ENCODE measurements around the gene USP37.
"Not testable (repeated sequence)": the region's sequence is repeated elsewhere in the genome, so short reads cannot be mapped to it uniquely, and the experiment has no call there.

Gene USP37

DNA sequence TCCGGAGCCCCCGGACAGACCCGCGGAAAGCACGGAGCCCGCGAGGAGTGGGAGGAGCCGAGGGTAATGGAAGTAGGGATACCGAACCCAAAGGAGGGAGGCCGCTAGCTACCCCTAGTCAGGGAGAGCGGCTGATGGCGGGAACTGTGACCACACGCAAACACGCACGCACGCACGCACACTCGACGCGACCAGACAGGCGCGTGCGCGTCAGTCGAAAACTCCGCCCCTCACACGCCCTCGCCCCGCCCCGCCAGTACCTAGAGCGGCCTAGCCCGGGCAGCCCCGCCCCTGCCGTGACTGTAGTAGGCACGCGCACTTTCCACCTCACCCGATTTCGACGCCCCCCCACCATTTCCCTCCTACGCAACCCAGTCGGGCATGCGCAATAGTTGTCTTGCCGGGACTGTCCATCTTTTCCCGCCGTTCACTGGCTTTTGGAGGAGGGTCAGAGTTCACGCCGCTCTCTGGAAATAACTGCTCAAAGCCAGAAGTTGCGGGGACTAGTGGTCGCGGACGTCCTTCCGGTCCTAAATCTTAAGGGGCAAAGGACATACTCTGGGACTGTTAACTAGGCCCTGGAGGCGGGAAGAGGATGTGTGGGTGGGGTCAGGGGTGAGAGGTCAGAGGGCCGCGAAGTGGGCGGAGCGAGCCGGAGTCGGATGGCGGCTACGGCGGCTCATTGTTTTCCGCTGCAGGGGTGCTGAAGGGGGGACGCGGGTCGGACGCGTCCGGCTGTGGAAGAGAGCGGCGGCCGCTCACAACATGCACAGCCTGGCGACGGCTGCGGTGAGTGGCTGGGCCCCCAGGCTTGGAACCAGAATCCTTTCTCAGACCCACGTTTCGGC lies at the start of gene USP37, which contains the start of gene CNOT9:
Gene USP37, minus strand, starts transcription at position 162 of the 848 bp plus-strand sequence. CDS start 9,698 bp downstream, outside the sequence.
Gene CNOT9, plus strand, starts transcription at position 650 of the 848 bp plus-strand sequence. Its CDS starts 116 bp downstream, at position 766.
- peak; percentile 100 for DNase-seq

DNA sequence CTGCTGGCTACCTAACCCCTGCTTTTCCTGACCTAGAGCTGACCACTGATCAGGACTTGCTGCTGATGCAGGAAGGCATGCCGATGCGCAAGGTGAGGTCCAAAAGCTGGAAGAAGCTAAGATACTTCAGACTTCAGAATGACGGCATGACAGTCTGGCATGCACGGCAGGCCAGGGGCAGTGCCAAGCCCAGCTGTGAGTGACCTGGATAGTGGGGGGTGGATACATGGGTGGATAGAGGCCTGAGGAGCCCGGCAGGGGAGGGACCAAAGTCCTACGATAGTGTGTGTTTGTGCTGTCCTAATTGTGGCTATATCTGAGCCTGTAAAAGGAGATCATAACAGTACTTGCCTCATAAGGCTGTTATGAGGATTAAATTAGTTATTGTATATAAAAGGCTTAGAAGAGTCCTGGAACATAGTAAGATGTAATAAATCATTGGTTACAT lies 47.7 kb upstream of the USP37 start:
- no peak for DNase-seq

- no peak for DNase-seq
These were observed 39.4 kb upstream of the USP37 start, which contains the start of gene PLCD4 for GRCh38 chr2:218607436-218608115. Gene PLCD4, plus strand, starts transcription at chr2:218607899. Its CDS starts 7,841 bp downstream, at chr2:218615740.

DNA sequence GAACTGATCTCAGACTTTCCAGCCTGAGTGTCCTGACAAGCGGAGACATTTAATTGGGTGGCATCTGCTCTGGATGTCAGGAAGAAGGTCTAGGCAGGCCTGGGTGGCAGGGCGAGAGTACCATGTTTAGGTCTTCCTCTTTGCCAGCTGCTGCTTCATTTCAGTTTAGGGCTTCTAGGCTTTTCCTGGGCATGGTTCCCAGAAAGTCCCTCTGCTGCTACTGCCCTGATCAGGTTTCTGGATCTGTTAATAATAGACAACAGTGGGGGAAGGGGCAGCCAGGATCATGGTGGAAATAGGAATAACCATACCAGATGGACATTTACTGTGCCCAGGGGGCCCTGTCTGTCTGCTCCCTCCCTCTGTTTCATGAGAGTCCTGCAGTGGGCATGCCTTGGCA lies 37.3 kb upstream of the USP37 start:
- no peak for DNase-seq

GRCh38 chr2:218585541-218585940 lies 17.4 kb upstream of the USP37 start:
- no peak for DNase-seq

DNA sequence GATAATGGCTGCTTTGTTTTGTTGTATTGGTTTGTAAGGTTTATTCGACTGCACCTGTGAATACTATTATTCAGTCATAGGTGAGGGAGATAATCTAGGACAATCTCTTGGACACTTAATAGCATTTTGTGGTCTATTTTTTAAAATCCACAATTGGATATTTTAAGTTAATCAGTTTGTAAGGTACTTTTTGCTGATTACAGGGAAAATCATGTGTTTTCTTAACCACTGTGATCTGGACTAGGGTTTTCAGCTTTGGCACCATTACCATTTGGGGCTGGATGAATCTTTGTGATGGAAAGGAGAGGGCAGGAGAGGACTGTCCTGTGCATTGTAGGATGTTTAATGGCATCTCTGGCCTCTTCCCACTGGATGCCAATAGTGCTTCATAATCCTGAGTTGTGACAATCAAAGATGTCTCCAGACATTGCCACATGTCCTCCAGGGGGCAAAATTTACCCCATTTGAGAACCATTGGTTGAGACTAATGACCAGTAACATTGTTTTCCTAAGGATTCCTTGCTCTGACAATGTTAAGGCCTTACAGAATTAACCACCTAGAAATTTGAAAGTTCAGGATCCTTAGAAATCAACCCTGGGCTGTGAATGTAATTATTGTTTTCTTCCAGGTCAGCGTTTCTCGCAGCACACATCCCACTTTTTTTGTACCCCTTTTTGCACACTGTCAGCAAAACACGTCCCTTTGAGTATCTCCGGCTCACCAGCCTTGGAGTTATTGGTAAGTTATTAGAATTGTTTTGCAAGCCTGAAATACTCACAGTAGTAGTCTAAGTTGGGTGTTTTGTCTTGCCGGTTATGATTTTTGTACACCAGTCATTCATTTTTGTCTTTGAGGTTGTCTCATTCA lies 16.1 kb upstream of the USP37 start:
- no peak for DNase-seq

- DNase-seq, result no peak
These were observed 13.9 kb upstream of the USP37 start for GRCh38 chr2:218582076-218582475.

GRCh38 chr2:218578272-218578877 lies 10.2 kb upstream of the USP37 start:
- no peak for DNase-seq

DNA sequence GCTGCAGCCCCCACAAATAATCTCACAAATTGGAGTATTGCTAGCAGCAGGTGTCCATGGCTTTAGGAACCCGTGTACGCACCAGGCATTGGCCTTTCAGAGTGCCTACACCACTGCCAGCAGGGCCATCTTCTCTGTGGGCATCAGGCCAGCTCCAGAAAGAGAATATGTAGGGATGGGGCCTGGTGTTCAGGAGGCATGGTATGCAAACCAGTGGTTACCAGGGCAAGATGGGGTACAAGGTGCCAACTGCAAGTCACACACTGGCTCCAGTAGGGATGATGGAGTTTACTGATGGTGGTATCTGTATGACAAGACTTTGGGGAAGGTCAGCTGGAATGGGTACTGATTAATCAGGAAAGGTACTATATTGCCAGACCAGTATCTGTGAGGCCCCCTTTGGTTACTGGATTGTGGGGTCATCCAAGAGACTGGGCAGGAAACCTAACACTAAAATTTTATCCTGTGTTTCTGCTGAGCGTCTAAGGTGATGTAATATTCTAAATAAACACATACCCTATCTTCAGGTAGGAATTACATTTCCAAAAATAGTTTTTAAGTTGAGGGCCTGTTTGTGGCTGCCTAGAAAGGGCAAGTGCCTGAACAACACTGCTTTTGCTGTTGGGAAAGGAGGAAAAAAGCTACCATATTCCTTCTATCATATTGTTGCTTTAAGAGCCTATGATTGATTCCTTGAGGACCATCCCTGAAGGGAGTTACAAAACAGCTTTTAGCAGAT lies 9.5 kb upstream of the USP37 start:
- DNase-seq, result no peak

DNA sequence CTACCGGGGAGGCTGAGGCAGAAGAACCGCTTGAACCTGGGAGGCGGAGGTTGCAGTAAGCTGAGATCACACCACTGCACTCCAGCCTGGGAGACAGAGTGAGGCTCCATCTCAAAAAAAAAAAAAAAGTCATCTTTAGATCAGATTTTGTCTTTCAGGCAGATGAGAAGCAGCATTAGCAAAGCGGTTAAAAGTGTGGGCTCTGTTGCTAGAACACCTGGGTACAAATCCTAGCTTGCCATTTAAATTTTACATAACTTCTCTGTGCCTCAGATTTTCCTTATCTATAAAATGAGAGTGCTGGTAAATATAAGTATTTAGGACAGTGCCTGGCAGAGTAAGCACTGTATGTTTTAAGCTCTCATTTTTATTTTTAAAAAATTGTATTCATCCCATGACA lies 8.7 kb upstream of the USP37 start:
- no peak for DNase-seq

- no peak for DNase-seq
These were observed 2.7 kb upstream of the USP37 start for GRCh38 chr2:218570850-218571249.

DNA sequence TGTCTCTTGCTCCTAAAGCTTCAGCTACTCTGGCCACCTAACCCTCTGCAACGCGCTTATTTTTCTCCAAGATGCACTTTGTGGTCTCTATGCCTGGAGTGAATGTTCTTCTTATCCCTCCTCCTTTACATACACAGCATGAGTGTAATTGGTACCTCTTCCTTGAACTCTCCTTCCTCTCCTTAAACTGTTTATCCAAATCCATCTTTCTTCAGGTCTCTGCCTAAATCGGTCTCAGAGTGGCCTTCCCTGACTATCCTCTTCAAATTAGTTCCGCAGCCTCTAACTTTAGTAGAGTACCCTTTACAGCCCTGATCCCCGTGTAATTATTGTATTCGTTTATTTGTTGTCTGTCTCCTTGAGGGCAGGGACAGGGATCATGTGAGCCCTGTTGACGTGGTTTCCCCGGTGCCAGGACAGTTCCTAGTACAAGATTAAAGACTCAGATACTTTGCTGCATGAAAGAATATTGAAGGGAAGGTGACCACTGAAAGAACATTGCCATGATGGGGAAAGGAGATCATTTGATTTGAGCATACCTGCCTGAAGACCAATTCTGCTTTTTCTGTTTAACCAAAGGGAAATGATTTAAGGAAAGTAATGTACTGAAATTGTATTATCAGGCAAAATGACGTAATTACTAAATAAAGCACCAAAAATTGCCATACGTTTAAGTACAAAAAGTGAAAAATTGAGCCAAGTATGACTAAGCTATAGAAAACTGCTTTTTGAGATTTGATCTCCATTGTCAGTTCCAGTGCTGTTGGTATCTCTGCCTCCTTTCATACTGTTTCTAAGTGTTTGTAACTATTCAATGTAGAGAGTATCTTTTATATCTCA lies 1.7 kb upstream of the USP37 start:
- DNase-seq, result peak; percentile 12

DNA sequence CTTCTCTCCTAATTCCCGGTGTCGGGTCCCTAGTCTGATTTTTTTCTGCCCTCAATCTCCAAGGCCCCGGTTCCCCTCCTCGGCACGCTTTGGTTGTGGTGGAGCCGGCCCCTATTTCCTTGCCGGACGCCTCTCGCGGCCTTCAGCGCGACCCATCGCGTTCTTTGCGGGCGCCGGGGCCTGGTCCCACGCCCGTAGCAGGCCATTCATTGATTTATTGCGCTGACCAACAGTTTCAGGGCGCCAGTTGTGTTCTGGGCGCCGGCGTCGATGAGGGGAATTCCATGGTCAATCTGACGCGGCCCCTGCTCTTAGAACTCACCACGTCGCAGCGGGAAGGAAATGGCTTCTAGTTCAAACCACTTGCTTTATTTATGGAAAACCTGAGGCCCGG lies 884 bp upstream of the USP37 start:
- peak; percentile 76 for DNase-seq

DNA sequence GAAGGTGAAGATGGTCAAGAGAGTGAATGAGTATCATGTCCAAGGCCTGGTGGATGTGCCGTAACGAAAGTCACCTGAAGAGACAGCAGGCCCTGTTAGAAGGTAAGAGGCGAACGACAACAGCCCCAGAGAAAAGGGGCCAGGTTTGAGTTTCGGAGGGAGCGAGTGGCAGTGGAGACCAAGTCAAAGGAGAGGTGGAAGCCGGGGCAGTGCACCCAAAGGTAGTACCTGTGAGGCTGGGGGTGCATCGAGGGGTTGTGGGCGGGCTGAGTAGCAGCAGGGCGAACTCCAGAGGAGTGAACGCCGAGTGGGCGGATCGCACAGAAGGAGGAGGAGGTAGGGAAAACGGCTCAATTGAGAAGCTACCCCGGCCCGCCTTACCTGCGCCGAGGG lies 358 bp downstream of the USP37 start:
- no peak for DNase-seq

DNA sequence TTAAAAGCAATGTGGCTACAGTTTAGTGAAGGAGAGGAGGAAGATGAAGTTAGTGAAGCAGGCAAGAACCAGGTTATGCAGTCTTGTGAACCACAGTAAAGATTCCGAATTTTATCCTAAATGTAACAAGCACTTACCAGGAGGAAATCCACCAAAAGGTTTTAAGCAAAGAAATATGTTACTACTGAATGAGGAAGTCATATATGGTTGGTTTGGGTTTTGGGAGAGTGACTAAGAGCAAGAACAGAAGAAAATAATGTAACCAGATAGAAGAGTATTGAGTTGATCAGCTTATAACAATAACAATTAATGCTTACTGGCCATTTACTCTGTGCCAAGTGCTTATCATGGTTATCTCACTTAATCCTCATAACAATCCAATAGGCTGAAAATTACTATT lies 1.9 kb downstream of the USP37 start:
- DNase-seq, result no peak

- no peak for DNase-seq
These were observed 4.1 kb downstream of the USP37 start for GRCh38 chr2:218564056-218564455.

GRCh38 chr2:218558986-218559385 lies 9.2 kb downstream of the USP37 start:
- DNase-seq, result no peak

DNA sequence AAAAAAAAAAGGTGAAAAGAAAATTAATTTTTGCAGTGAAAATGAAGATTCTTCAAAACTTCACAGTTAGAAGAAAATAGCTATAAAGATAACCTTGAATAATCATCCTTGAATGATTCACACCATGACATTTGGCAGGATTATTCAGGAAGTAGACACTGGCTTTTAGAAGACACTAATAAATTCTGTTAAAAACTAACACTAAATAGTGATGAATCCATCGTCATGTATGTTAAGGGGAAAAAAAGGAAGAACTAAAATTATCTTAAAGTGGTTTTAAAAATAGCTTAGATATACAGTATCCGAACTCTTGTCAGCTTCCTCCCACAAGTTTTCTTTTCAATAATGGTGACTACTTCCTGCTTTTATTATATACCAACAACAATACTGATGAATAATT lies 10.2 kb downstream of the USP37 start:
- DNase-seq, result no peak

- no peak for DNase-seq
These were observed 12.6 kb downstream of the USP37 start for GRCh38 chr2:218555527-218555926.

- DNase-seq, result not testable (repeated sequence)
These were observed 13.9 kb downstream of the USP37 start for GRCh38 chr2:218554225-218554624.

DNA sequence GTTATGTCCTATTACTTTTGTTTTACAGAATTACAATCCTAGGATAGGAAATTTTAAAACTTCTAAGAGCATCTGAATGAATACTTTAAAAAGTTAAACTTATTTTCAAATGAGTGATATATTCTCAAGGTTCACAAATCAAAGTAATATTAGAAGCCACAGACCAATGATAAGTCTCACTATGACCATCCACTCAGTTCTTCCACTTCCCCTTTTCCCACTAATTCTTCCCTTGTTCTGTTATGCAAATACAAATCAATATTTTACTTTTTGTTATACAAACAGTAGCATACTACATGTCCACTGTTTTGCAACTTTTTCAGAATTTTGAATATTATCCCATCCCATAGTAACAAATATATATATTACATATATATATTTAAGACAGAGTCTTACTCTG lies 20.2 kb downstream of the USP37 start:
- DNase-seq, result no peak

All from stimulated activated CD4-positive, alpha-beta T cell treated with anti-CD3 and anti-CD28 coated beads, Interleukin-15, amount 100 ng/mL, for 24 hours (primary cell).